AG10803 (cell line): ENCODE measurements around the gene FKBP8.
"Not testable (repeated sequence)": the region's sequence is repeated elsewhere in the genome, so short reads cannot be mapped to it uniquely, and the experiment has no call there.

ENCODE experiments used
- DNase-seq: peaks from one replicate; pipeline ENCODE4 v3.0.0; 2010; ENCODE audit warnings: low read depth
- H3K4me3 ChIP-seq: 2 replicates; pipeline ENCODE4 v1.5.1; 2011; ENCODE audit warnings: mild to moderate bottlenecking, low read length, control low read depth
- TF ChIP-seq, protein P1 (sequence below): conservative IDR thresholded peaks from 2 replicates; pipeline ENCODE4 v1.5.1; 2011; ENCODE audit warnings: mild to moderate bottlenecking, low read length, control low read depth, inconsistent platforms

FKBP8 gene

GRCh38 chr19:18529782-18530181, 13.6 kb downstream of the FKBP8 start:
- no peak for DNase-seq
- no peak overlapping the region for H3K4me3 ChIP-seq
- TF ChIP-seq, protein P1, sequence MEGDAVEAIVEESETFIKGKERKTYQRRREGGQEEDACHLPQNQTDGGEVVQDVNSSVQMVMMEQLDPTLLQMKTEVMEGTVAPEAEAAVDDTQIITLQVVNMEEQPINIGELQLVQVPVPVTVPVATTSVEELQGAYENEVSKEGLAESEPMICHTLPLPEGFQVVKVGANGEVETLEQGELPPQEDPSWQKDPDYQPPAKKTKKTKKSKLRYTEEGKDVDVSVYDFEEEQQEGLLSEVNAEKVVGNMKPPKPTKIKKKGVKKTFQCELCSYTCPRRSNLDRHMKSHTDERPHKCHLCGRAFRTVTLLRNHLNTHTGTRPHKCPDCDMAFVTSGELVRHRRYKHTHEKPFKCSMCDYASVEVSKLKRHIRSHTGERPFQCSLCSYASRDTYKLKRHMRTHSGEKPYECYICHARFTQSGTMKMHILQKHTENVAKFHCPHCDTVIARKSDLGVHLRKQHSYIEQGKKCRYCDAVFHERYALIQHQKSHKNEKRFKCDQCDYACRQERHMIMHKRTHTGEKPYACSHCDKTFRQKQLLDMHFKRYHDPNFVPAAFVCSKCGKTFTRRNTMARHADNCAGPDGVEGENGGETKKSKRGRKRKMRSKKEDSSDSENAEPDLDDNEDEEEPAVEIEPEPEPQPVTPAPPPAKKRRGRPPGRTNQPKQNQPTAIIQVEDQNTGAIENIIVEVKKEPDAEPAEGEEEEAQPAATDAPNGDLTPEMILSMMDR: no peak

- DNase-seq: no peak
- no peak overlapping the region for H3K4me3 ChIP-seq
- TF ChIP-seq, protein P1: no peak
Measured at GRCh38 chr19:18526316-18526715, 17.1 kb downstream of the FKBP8 start.

- H3K4me3 ChIP-seq: no peak overlapping the region
- DNase-seq: no peak
- TF ChIP-seq, protein P1: no peak
Measured at GRCh38 chr19:18523841-18524240, 19.5 kb downstream of the FKBP8 start.

DNA sequence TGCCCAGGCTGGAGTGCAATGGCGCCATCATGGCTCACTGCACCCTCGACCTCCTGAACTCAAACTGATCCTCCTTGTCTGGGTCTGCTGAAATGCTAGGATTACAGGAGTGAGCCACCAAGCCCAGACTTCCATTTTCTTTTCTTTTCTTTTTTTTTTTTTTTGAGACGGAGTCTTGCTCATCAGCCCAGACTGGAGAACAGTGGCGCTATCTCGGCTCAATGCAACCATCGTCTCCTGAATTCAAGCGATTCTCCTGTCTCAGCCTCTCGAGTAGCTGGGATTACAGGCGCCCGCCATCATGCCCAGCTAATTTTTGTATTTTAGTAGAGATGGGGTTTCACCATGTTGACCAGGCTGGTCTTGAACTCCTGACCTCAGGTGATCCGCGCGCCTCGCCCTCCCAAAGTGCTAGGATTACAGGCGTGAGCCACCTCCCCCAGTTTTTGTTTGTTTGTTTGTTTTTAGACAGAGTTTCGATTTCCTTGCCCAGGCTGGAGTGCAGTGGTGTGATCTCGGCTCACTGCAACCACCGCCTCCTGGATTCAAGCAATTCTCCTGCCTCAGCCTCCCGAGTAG, 20.4 kb downstream of the FKBP8 start:
- not testable (repeated sequence) for DNase-seq
- H3K4me3 ChIP-seq: peak overlapping the region; percentile 42

DNA sequence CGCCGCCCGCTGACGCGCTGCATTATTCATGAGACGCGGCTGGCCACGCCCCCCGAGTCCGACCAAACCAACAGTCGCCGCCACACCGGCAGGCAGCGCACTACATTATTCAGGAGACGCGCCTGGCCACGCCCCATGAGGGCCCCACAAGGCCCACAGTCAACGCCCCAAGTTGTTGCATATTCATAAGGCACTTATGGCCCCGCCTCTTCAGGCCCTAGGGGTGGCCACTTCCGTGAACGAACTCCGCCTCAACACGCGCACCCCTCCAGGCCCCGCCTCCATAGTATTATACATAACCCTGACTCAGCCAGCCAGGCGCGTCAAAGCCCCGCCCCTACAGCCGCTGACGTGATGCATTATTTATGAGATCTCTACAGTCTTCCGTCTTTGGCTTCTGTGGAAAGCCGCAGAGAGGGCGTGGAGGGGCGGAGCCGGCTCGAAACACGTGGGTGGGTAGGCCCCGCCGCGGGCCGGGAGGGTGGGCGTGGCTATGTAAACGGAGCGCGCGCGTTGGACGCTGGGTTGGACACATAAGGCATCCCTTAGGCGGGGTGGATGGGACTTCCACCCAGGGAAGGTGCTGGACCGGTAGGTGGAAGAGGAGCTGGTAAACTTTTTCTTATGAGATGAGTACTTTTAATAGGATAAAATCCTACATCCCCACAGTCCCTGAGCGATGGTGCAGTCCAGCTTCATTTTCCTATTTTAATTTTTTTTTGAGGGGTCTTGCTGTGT, 21.1 kb downstream of the FKBP8 start:
- peak; percentile 100 for DNase-seq
- H3K4me3 ChIP-seq: peak overlapping the region; percentile 98
- TF ChIP-seq, protein P1: peak; percentile 28

DNA sequence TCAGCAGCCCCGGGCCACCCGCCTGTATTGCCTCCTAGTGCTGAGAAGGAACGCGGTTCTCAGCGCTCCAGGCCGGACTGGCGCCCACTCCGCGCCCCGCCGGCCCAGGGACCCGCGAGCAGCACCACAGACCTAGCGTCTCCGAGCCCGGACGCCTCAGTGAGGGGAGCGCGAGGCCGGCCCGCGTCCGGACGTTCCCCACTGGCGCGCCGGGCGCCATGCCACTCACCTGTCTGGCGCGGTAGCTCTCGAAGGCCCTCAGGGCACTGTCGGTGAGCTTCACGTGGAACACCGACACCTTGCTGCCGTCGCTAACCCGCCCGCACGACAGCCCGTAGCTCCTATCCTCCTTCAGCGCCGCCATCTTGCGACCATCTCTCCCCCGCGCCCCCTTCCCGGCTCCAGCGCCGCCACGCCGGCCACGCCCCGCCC, 21.7 kb downstream of the FKBP8 start, which contains the start of gene ELL:
Gene ELL, minus strand, starts transcription at position 379 of the 432 bp plus-strand sequence. Its CDS starts 15 bp downstream, at position 364.
- no peak for DNase-seq
- peak within 1 kb of the TSS; percentile 98 for H3K4me3 ChIP-seq

DNA sequence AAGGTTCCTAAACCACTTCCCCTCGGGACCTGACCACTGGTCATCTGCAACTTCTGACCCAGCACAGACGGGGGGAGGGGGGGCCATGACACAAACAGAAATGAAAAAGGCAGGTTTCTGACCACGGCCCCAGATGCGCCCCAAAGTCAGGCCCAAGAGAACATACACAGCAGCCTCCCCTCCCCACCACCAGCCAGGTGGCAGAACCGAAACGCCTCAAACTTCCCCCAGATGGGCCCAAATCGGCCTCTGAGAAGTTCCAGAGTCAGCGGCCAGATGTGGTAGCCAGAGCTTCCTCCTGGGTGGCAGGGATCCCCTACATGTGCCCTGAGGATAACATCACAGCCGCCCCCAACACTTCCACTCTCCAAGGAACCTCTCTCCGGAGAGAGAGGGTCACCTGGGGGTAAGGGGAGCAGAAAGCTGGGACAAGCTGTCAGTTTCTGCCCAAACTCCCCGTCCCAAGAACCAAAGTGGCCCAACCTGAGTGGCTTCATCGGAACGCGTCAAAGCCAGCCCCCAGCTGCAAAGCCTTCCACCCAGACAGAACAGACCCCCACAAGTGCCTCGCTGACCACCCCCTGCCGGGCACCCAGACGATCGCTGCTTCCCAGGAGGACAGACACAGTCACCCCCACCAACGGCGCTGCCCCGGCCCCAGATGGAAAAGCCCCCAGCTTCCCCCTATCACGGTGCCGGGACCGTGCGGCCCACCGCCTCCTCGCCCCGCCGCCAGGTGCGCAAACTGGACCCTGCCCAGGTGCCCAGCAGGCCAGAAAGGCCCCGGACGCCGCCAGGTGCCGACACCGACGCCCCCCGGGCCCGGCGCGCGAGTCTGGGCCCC, 22.3 kb downstream of the FKBP8 start:
- TF ChIP-seq, protein P1: no peak

More for the DNA sequence above, 21.7 kb downstream of the FKBP8 start, which contains the start of gene ELL:
- TF ChIP-seq, protein P1: no peak

More for the DNA sequence above, 22.3 kb downstream of the FKBP8 start:
- H3K4me3 ChIP-seq: peak overlapping the region; percentile 98
- DNase-seq: no peak
